ENCODE data around the gene OTOP2.

DNA sequence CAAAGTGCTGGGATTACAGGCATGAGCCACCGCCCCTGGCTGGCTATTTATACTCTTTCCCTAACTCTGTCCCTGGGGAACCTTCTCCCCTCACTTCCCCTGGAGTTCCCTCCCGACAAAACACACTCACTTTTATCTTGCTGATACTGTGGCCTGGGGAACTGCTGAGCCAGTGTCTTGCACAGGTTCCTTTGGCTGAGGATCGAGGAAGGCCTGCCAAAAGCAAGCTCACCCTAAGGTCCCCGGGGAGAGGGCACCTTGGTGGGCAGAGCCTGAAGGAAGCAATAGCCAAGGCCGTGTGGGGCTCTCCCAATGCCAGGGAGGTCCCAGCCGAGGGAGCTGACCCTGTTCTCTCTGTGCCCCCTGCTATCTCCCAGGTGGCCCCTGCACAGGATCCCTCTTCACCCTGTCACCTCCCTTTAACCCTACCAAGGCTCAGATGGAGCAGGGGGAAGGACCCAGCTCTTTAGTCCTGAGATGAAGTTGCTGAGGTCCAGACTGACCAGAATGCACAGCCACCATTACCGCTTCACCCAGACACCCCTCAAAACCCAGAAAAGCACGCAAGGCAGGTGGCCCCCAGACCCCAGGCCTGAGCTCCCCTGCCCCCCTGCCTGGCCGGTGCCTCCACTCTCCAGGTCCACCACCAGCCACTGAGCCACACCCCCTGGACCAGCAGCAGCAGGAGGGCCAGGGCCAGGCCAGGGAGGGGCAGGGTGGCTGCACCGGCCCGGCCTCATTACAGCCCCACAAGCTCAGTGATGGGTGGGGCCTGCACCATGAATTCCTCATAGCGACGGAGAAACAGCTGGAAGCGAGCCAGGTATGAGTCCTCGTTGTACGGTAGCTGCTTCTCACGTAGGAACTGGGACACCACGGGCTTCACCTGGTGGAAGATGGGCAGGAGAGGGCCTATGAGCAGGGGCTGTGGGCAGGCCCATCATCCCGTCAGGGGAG is 46.2 kb upstream of the OTOP2 start:
- TF ChIP-seq, protein P1, sequence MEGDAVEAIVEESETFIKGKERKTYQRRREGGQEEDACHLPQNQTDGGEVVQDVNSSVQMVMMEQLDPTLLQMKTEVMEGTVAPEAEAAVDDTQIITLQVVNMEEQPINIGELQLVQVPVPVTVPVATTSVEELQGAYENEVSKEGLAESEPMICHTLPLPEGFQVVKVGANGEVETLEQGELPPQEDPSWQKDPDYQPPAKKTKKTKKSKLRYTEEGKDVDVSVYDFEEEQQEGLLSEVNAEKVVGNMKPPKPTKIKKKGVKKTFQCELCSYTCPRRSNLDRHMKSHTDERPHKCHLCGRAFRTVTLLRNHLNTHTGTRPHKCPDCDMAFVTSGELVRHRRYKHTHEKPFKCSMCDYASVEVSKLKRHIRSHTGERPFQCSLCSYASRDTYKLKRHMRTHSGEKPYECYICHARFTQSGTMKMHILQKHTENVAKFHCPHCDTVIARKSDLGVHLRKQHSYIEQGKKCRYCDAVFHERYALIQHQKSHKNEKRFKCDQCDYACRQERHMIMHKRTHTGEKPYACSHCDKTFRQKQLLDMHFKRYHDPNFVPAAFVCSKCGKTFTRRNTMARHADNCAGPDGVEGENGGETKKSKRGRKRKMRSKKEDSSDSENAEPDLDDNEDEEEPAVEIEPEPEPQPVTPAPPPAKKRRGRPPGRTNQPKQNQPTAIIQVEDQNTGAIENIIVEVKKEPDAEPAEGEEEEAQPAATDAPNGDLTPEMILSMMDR (IDR thresholded peaks at IDR 0.05): no peak
- TF ChIP-seq POLR2A (IDR thresholded peaks at IDR 0.05): no peak
